Measurements from ENCODE around the gene IFNL2. TPM values are rescaled to one million over a fixed set of nuclear protein-coding genes. Genes with fewer than 3 reads are reported as not detected.

IFNL2 gene
- total and polyA plus RNA-seq, 7 donors, result not detected

DNA sequence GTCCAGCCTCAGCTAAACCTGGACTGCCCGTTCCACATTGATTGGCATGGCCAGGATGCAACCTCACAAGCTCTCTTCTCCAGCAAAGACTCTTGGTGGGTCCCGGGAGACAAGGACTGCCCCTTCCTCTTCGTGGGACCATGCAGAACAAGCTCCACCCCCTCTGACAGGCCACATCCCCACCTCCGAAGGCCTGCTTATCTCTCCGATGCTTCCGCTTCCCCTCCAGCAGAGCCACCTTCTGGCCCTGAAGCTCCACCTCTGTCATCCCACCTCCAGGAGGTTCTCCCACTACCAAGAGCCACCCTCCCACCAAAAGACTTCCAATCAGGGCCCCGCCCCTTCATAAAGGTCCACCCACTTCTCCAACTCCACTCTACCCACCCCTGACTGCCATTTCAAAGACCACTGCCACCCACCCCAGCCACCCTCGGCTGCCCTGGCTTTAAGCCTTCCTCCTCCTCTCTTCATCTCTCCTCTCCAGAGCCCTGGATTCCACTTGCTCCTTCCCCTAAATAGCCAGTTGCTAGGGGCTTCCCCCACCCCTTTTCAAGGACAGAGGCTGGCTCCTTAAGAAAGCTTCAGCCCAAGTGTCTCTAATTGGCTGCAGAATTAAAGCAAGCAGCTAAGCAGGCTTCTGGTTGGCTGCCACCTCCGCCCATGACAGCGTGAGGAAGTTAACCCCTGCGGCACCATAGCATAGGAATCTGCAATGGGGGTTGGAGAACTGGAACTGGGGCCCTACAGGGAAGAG lies 42.5 kb downstream of the IFNL2 start:
- Histone ChIP-seq H3K27ac (no peak overlapping the region), H3K36me3 (peaks cover 0 to 14% (median 2%) of the 10 kb centered on the region in 4 donors), H3K4me3 (no peak overlapping the region), H3K9me3 (no peaks in the 10 kb centered on the region), H3K4me1 (peaks cover 0 to 14% (median 9%) of the 10 kb centered on the region in 4 donors), H3K27me3 (peaks cover 20 to 51% (median 33%) of the 10 kb centered on the region in 3 donors)
- no peak for DNase-seq
- WGBS, 2 donors, result 68 to 79% methylated on average over 11 of the region's 11 CpGs
- TF ChIP-seq POLR2AphosphoS5 (IDR thresholded peaks at IDR 0.05) (no peak), EP300 (IDR thresholded peaks at IDR 0.05) (no peak), CTCF (IDR thresholded peaks at IDR 0.05) (no peak), POLR2A (IDR thresholded peaks at IDR 0.05) (no peak)
- intact Hi-C loops (cut with DNase I), result no loop called here

GRCh38 chr19:39314016-39314728 lies 46.0 kb downstream of the IFNL2 start:
- Histone ChIP-seq H3K4me1 (no peaks in the 10 kb centered on the region), H3K36me3 (peaks cover 0 to 14% (median 2%) of the 10 kb centered on the region in 4 donors), H3K27ac (no peak overlapping the region), H3K4me3 (no peak overlapping the region), H3K9me3 (no peaks in the 10 kb centered on the region), H3K27me3 (peaks cover 0 to 17% (median 0%) of the 10 kb centered on the region in 3 donors)
- no peak for DNase-seq
- 94 to 96% methylated on average over 64 of the region's 64 CpGs for WGBS, 2 donors
- intact Hi-C loops (cut with DNase I), result no loop called here
- TF ChIP-seq CTCF (IDR thresholded peaks at IDR 0.05) (no peak), POLR2AphosphoS5 (IDR thresholded peaks at IDR 0.05) (no peak), EP300 (IDR thresholded peaks at IDR 0.05) (no peak)

DNA sequence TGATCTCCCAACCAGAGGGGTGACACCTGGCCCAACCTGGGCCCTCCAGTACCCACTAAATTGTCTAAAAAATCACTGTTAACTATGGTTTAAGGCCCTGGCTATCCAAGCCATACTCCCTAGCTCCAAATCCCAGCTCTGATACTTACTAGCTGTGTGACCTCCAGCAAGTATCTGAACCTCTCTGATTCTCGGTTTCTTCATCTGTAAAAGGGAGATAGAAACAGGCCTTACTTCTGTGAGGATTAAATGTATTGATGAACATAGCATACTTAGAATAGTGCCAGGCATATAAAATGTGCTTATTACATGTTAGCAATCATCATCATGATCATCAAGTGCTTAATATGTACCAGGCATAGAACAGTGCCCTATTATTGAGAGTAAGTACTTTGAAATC lies 47.7 kb downstream of the IFNL2 start:
- intact Hi-C loops (cut with DNase I), result no loop called here
- Histone ChIP-seq H3K27me3 (peaks cover 0 to 6% (median 0%) of the 10 kb centered on the region in 3 donors), H3K36me3 (peaks cover 0 to 14% (median 2%) of the 10 kb centered on the region in 4 donors), H3K4me1 (peaks cover 0 to 12% (median 9%) of the 10 kb centered on the region in 4 donors), H3K4me3 (no peak overlapping the region), H3K9me3 (no peaks in the 10 kb centered on the region), H3K27ac (no peak overlapping the region)
- no peak for TF ChIP-seq POLR2AphosphoS5 (IDR thresholded peaks at IDR 0.05)
- no peak for TF ChIP-seq POLR2A (IDR thresholded peaks at IDR 0.05)
- TF ChIP-seq EP300 (IDR thresholded peaks at IDR 0.05), result no peak
- no peak for TF ChIP-seq CTCF (IDR thresholded peaks at IDR 0.05)
- no peak for DNase-seq
- WGBS, 2 donors, result 94 to 99% methylated on average over 1 of the region's 1 CpG

DNA sequence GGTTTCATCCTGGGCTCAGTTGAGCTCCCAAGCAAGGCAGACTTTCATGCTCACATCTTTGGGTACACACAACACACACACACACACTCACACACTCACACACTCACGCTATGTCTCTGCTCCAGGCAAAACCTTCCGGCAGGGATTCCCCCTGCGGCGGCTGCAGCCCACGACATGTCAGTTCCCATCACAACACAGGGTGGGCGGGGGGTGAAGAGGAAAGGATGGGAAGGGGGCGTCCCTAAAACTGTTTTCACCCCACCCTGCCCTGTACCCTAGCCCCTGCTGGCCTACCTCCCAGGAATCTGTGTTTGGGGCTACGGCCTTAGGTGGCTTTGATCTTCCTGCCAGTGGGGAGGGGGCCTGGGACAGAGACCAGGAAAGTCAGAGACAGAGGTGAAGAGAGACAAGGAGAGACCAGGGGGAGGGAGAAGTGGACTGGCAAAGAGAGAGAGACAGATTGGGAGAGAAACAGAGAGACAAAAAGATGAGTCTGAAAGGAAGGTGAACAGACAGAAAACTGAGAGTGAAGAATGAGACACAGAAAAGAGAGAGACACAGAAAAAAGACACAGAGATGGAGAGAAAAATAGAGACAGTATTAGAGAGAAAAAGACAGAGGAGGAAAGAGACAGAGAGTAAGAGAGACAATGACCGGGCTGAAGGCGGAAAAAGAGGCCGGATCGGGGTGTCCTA lies 48.6 kb downstream of the IFNL2 start:
- no peak overlapping the region for H3K4me3 ChIP-seq
- H3K27ac ChIP-seq, result no peak overlapping the region
- peaks cover 0 to 12% (median 9%) of the 10 kb centered on the region in 4 donors for H3K4me1 ChIP-seq
- intact Hi-C loops (cut with DNase I), result no loop called here
- no peaks in the 10 kb centered on the region for H3K9me3 ChIP-seq
- TF ChIP-seq EP300 (IDR thresholded peaks at IDR 0.05), result no peak
- TF ChIP-seq CTCF (IDR thresholded peaks at IDR 0.05), result no peak
- no peak for TF ChIP-seq POLR2AphosphoS5 (IDR thresholded peaks at IDR 0.05)
- TF ChIP-seq POLR2A (IDR thresholded peaks at IDR 0.05), result no peak
- peaks cover 0 to 14% (median 2%) of the 10 kb centered on the region in 4 donors for H3K36me3 ChIP-seq
- no peak for DNase-seq
- H3K27me3 ChIP-seq, result peaks cover 0 to 6% (median 0%) of the 10 kb centered on the region in 3 donors
- 87 to 90% methylated on average over 12 of the region's 12 CpGs for WGBS, 2 donors
